Measurements from ENCODE around the gene P2RY1.

P2RY1 gene

DNA sequence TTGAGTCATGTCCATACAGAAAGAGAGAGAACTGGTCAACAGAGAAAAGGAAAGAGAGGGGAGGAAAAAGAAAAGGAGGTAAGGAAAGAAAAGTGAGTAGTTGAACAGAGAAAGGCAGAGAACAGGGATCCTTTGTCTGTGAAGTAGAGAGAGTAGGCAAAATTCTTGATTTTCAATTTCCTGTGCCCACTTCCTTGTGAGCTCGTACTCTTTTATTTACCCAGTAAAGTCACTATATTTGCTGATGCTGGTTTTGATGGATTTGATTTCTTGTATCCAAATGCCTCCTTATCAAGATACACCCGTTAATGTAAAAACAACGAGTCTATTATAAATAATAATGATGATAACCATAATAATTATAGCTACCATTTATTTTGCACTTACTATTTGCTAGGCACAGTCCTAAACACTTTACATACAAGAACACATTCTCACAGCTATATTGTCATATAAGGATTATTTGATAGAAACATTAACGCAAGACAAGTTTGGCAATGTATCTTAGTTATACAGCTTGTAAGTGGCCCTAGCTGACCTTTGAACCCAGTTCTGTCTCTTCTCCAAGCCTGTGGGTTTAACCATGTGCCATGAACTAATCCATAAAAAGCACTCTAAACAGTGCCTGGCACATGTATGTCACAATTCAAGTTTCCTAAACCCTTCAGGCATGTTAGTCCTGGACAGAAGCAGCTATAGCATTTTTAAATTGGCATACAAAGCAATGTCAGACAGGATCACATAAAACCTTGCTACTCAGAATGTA is 6.7 kb upstream of the P2RY1 start:
- Histone ChIP-seq H3K9me3 (ENCODE audit: control extremely low read depth in 1 of 5, control insufficient read depth in 4 of 5, insufficient read depth in 2 of 5, low read depth in 1 of 5, low read length in 4 of 5) (no peaks in the 10 kb centered on the region), H3K27me3 (replicated peaks in 2 of 5; ENCODE audit: control insufficient read depth in 4 of 5, insufficient read depth in 5 of 5, low read length in 4 of 5) (no peaks in the 10 kb centered on the region), H3K4me1 (ENCODE audit: control extremely low read depth in 1 of 4, control insufficient read depth in 4 of 4, insufficient read depth in 4 of 4, low read length in 3 of 4) (peaks cover 0 to 7% (median 1%) of the 10 kb centered on the region in 4 experiments), H3K4me3 (ENCODE audit: control insufficient read depth in 1 of 7, extremely low read depth in 1 of 7, insufficient read depth in 4 of 7, low read depth in 2 of 7, low read length in 6 of 7) (no peak overlapping the region), H3K36me3 (ENCODE audit: control insufficient read depth in 4 of 4, insufficient read depth in 4 of 4, low read length in 3 of 4) (no peaks in the 10 kb centered on the region), H3K27ac (ENCODE audit: insufficient read depth in 1 of 2, low read depth in 1 of 2, low read length in 2 of 2, poor library complexity in 1 of 2, severe bottlenecking in 2 of 2) (no peak overlapping the region)
- DNase-seq: no peak
- ChIA-PET CTCF (no interaction called here), POLR2A (no interaction called here)
- WGBS (ENCODE audit: insufficient coverage): 100% methylated on average over 1 of the region's 4 CpGs

DNA sequence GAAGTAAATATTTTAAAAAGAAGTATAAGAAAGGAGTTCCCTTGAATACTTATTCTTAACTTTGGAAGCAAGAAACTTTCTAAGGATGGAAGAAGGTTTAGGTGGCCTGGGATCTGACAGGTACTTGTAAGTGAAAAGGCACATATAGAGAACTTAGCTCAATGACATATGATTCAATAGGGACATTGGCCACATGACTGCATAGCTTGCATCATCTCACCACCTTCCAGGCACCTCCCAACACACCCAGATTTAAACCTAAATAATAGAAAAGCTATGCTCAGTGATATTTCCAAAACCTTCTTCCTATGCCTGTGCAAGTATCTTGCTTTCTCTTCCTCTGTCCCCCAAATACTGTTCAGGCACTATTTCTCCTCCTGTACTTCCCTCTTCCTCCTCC is 4.7 kb upstream of the P2RY1 start:
- Histone ChIP-seq H3K36me3 (ENCODE audit: control insufficient read depth in 4 of 4, insufficient read depth in 4 of 4, low read length in 3 of 4) (no peaks in the 10 kb centered on the region), H3K4me3 (ENCODE audit: control insufficient read depth in 1 of 7, extremely low read depth in 1 of 7, insufficient read depth in 4 of 7, low read depth in 2 of 7, low read length in 6 of 7) (no peak overlapping the region), H3K27ac (ENCODE audit: insufficient read depth in 1 of 2, low read depth in 1 of 2, low read length in 2 of 2, poor library complexity in 1 of 2, severe bottlenecking in 2 of 2) (no peak overlapping the region), H3K4me1 (ENCODE audit: control extremely low read depth in 1 of 4, control insufficient read depth in 4 of 4, insufficient read depth in 4 of 4, low read length in 3 of 4) (peaks cover 0 to 22% (median 10%) of the 10 kb centered on the region in 4 experiments), H3K9me3 (ENCODE audit: control extremely low read depth in 1 of 5, control insufficient read depth in 4 of 5, insufficient read depth in 2 of 5, low read depth in 1 of 5, low read length in 4 of 5) (no peaks in the 10 kb centered on the region), H3K27me3 (replicated peaks in 2 of 5; ENCODE audit: control insufficient read depth in 4 of 5, insufficient read depth in 5 of 5, low read length in 4 of 5) (no peaks in the 10 kb centered on the region)
- DNase-seq: no peak
- POLR2A ChIA-PET: no interaction called here
- CTCF ChIA-PET: no interaction called here

DNA sequence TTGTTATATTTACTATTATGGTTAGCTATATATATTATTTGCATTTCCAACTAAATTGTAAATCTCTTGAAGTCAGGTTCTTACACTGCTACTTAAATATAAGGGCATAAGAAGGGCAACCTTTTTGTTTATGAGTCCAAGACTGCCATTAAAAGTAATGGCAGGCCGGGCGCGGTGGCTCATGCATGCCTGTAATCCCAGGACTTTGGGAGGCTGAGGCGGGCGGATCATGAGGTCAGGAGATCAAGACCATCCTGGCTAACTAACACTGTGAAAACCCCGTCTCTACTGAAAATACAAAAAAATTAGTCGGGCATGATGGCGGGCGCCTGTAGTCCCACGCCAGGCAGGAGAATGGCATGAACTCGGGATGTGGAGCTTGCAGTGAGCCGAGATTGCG is 2.9 kb upstream of the P2RY1 start:
- DNase-seq: no peak
- no peaks in the 10 kb centered on the region for H3K27me3 ChIP-seq (replicated peaks in 2 of 5; ENCODE audit: control insufficient read depth in 4 of 5, insufficient read depth in 5 of 5, low read length in 4 of 5)
- no peak overlapping the region for H3K27ac ChIP-seq (ENCODE audit: insufficient read depth in 1 of 2, low read depth in 1 of 2, low read length in 2 of 2, poor library complexity in 1 of 2, severe bottlenecking in 2 of 2)
- ChIA-PET POLR2A (no interaction called here), CTCF (no interaction called here)
- H3K9me3 ChIP-seq (ENCODE audit: control extremely low read depth in 1 of 5, control insufficient read depth in 4 of 5, insufficient read depth in 2 of 5, low read depth in 1 of 5, low read length in 4 of 5): no peaks in the 10 kb centered on the region
- H3K4me3 ChIP-seq (ENCODE audit: control insufficient read depth in 1 of 7, extremely low read depth in 1 of 7, insufficient read depth in 4 of 7, low read depth in 2 of 7, low read length in 6 of 7): no peak overlapping the region
- 96% methylated on average over 8 of the region's 13 CpGs for WGBS (ENCODE audit: insufficient coverage)
- no peaks in the 10 kb centered on the region for H3K36me3 ChIP-seq (ENCODE audit: control insufficient read depth in 4 of 4, insufficient read depth in 4 of 4, low read length in 3 of 4)
- peaks cover 5 to 36% (median 22%) of the 10 kb centered on the region in 4 experiments for H3K4me1 ChIP-seq (ENCODE audit: control extremely low read depth in 1 of 4, control insufficient read depth in 4 of 4, insufficient read depth in 4 of 4, low read length in 3 of 4)

DNA sequence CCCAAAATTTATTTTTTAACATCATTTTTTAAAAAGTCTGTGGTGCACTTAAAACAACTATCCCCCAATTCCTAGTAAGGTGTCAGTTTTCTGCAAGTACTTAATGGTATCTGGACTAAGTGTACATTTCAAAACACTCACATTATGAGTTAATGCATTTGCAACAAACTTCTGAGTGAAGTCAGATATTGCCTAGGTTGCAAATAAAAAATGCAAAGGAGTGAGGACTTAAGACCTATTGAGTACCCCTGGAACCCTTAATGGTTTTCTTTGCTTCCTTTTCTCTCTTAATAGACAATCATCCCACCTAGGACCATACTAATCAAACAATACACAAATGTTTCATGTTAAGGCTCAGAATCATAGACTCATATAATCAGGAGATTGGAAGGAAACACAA is 1.8 kb upstream of the P2RY1 start:
- CTCF ChIA-PET: no interaction called here
- POLR2A ChIA-PET: no interaction called here
- no peak overlapping the region for H3K4me3 ChIP-seq (ENCODE audit: control insufficient read depth in 1 of 7, extremely low read depth in 1 of 7, insufficient read depth in 4 of 7, low read depth in 2 of 7, low read length in 6 of 7)
- no peak overlapping the region for H3K27ac ChIP-seq (ENCODE audit: insufficient read depth in 1 of 2, low read depth in 1 of 2, low read length in 2 of 2, poor library complexity in 1 of 2, severe bottlenecking in 2 of 2)
- H3K27me3 ChIP-seq (replicated peaks in 2 of 5; ENCODE audit: control insufficient read depth in 4 of 5, insufficient read depth in 5 of 5, low read length in 4 of 5): no peaks in the 10 kb centered on the region
- H3K36me3 ChIP-seq (ENCODE audit: control insufficient read depth in 4 of 4, insufficient read depth in 4 of 4, low read length in 3 of 4): no peaks in the 10 kb centered on the region
- H3K9me3 ChIP-seq (ENCODE audit: control extremely low read depth in 1 of 5, control insufficient read depth in 4 of 5, insufficient read depth in 2 of 5, low read depth in 1 of 5, low read length in 4 of 5): no peaks in the 10 kb centered on the region
- peaks cover 10 to 39% (median 25%) of the 10 kb centered on the region in 4 experiments for H3K4me1 ChIP-seq (ENCODE audit: control extremely low read depth in 1 of 4, control insufficient read depth in 4 of 4, insufficient read depth in 4 of 4, low read length in 3 of 4)
- no peak for DNase-seq

DNA sequence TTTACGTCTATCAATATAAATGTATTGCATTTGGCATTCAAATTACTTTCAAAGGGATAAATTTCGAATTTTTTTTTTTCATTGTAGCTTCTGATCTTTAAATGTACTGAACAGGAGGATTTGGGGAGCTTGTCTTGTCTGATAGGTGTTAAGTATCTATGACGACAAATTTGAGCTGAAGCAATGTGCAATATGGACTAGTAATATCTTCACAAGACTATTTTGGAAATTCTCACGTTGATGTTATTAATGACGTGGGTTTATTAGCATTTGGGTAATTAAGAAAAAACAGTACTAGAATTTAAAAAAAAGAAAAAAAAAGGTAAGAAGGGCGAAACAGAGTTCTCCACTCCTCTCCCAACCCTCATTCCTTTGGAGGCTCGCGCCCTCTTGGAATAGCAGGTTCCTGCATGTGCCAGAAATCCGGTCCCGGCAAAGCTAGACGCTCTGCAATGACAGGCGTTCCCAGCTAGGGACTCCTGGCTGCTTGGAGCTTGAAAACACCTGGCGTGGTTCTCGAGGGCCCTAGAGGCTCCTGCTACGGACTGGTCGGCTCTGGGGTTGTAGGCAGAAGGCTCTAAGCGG is 648 bp upstream of the P2RY1 start:
- Histone ChIP-seq H3K9me3 (ENCODE audit: control extremely low read depth in 1 of 5, control insufficient read depth in 4 of 5, insufficient read depth in 2 of 5, low read depth in 1 of 5, low read length in 4 of 5) (no peaks in the 10 kb centered on the region), H3K27me3 (replicated peaks in 2 of 5; ENCODE audit: control insufficient read depth in 4 of 5, insufficient read depth in 5 of 5, low read length in 4 of 5) (no peaks in the 10 kb centered on the region), H3K4me3 (ENCODE audit: control insufficient read depth in 1 of 7, extremely low read depth in 1 of 7, insufficient read depth in 4 of 7, low read depth in 2 of 7, low read length in 6 of 7) (peak overlapping the region; percentile 65 to 96 (median 90)), H3K36me3 (ENCODE audit: control insufficient read depth in 4 of 4, insufficient read depth in 4 of 4, low read length in 3 of 4) (peaks cover 0 to 8% (median under 1%) of the 10 kb centered on the region in 4 experiments), H3K27ac (ENCODE audit: insufficient read depth in 1 of 2, low read depth in 1 of 2, low read length in 2 of 2, poor library complexity in 1 of 2, severe bottlenecking in 2 of 2) (peak overlapping the region; percentile 19 to 68), H3K4me1 (ENCODE audit: control extremely low read depth in 1 of 4, control insufficient read depth in 4 of 4, insufficient read depth in 4 of 4, low read length in 3 of 4) (peaks cover 10 to 39% (median 27%) of the 10 kb centered on the region in 4 experiments)
- POLR2A ChIA-PET: interaction anchor here (0.6 to 0.8 kb wide), 2 partner anchors 41 to 272 kb away, joined by 3 to 4 read pairs; no protein-coding TSS in a partner anchor
- CTCF ChIA-PET: interaction anchor here (0.7 to 1.5 kb wide), 8 partner anchors 32 to 362 kb away, joined by 3 to 5 read pairs (median 4); no protein-coding TSS in a partner anchor
- peak in 1 of 3 donors; percentile 11 for DNase-seq
- WGBS (ENCODE audit: insufficient coverage): 0% methylated on average over 12 of the region's 17 CpGs

DNA sequence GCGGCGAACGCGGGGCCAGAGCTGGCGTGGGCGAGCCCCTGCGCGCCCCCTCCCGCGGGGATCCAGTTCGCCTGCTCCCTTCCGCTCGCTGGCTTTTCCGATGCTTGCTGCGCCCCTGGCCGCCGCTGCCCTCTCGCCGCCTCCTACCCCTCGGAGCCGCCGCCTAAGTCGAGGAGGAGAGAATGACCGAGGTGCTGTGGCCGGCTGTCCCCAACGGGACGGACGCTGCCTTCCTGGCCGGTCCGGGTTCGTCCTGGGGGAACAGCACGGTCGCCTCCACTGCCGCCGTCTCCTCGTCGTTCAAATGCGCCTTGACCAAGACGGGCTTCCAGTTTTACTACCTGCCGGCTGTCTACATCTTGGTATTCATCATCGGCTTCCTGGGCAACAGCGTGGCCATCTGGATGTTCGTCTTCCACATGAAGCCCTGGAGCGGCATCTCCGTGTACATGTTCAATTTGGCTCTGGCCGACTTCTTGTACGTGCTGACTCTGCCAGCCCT is 721 bp downstream of the P2RY1 start:
- H3K27me3 ChIP-seq (replicated peaks in 2 of 5; ENCODE audit: control insufficient read depth in 4 of 5, insufficient read depth in 5 of 5, low read length in 4 of 5): no peaks in the 10 kb centered on the region
- under 1% methylated on average over 43 of the region's 47 CpGs for WGBS (ENCODE audit: insufficient coverage)
- DNase-seq: peak in 2 of 3 donors; percentile 50 to 58
- peaks cover 10 to 39% (median 27%) of the 10 kb centered on the region in 4 experiments for H3K4me1 ChIP-seq (ENCODE audit: control extremely low read depth in 1 of 4, control insufficient read depth in 4 of 4, insufficient read depth in 4 of 4, low read length in 3 of 4)
- H3K4me3 ChIP-seq (ENCODE audit: control insufficient read depth in 1 of 7, extremely low read depth in 1 of 7, insufficient read depth in 4 of 7, low read depth in 2 of 7, low read length in 6 of 7): peak overlapping the region; percentile 65 to 96 (median 90)
- peak overlapping the region in 1 of 2 experiments; percentile 68 for H3K27ac ChIP-seq (ENCODE audit: insufficient read depth in 1 of 2, low read depth in 1 of 2, low read length in 2 of 2, poor library complexity in 1 of 2, severe bottlenecking in 2 of 2)
- CTCF ChIA-PET: interaction anchor here (0.6 to 1.4 kb wide), 5 partner anchors 100 to 372 kb away, joined by 3 to 5 read pairs (median 4); no protein-coding TSS in a partner anchor
- H3K36me3 ChIP-seq (ENCODE audit: control insufficient read depth in 4 of 4, insufficient read depth in 4 of 4, low read length in 3 of 4): peaks cover 0 to 8% (median under 1%) of the 10 kb centered on the region in 4 experiments
- H3K9me3 ChIP-seq (ENCODE audit: control extremely low read depth in 1 of 5, control insufficient read depth in 4 of 5, insufficient read depth in 2 of 5, low read depth in 1 of 5, low read length in 4 of 5): no peaks in the 10 kb centered on the region
- POLR2A ChIA-PET: interaction anchor here (0.5 kb wide), 1 partner anchor 894 kb away, joined by 3 read pairs; no protein-coding TSS in a partner anchor

DNA sequence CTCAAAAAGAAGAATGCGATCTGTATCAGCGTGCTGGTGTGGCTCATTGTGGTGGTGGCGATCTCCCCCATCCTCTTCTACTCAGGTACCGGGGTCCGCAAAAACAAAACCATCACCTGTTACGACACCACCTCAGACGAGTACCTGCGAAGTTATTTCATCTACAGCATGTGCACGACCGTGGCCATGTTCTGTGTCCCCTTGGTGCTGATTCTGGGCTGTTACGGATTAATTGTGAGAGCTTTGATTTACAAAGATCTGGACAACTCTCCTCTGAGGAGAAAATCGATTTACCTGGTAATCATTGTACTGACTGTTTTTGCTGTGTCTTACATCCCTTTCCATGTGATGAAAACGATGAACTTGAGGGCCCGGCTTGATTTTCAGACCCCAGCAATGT is 1.3 kb downstream of the P2RY1 start:
- H3K9me3 ChIP-seq (ENCODE audit: control extremely low read depth in 1 of 5, control insufficient read depth in 4 of 5, insufficient read depth in 2 of 5, low read depth in 1 of 5, low read length in 4 of 5): no peaks in the 10 kb centered on the region
- H3K4me1 ChIP-seq (ENCODE audit: control extremely low read depth in 1 of 4, control insufficient read depth in 4 of 4, insufficient read depth in 4 of 4, low read length in 3 of 4): peaks cover 10 to 39% (median 27%) of the 10 kb centered on the region in 4 experiments
- peaks cover 0 to 8% (median under 1%) of the 10 kb centered on the region in 4 experiments for H3K36me3 ChIP-seq (ENCODE audit: control insufficient read depth in 4 of 4, insufficient read depth in 4 of 4, low read length in 3 of 4)
- ChIA-PET POLR2A (no interaction called here), CTCF (interaction anchor here (1.2 kb wide), 1 partner anchor 226 kb away, joined by 3 read pairs; no protein-coding TSS in a partner anchor)
- no peak overlapping the region for H3K27ac ChIP-seq (ENCODE audit: insufficient read depth in 1 of 2, low read depth in 1 of 2, low read length in 2 of 2, poor library complexity in 1 of 2, severe bottlenecking in 2 of 2)
- H3K27me3 ChIP-seq (replicated peaks in 2 of 5; ENCODE audit: control insufficient read depth in 4 of 5, insufficient read depth in 5 of 5, low read length in 4 of 5): no peaks in the 10 kb centered on the region
- DNase-seq: no peak
- WGBS (ENCODE audit: insufficient coverage): 93% methylated on average over 14 of the region's 14 CpGs
- H3K4me3 ChIP-seq (ENCODE audit: control insufficient read depth in 1 of 7, extremely low read depth in 1 of 7, insufficient read depth in 4 of 7, low read depth in 2 of 7, low read length in 6 of 7): peak overlapping the region in 6 of 7 experiments; percentile 68 to 96 (median 91)
